Measurements from ENCODE around the gene KCNQ1. TPM values are rescaled to one million over a fixed set of nuclear protein-coding genes. Genes with fewer than 3 reads are reported as not detected.

Gene KCNQ1
- total RNA-seq, 1 donor from 2014 or later = 4.8 TPM

DNA sequence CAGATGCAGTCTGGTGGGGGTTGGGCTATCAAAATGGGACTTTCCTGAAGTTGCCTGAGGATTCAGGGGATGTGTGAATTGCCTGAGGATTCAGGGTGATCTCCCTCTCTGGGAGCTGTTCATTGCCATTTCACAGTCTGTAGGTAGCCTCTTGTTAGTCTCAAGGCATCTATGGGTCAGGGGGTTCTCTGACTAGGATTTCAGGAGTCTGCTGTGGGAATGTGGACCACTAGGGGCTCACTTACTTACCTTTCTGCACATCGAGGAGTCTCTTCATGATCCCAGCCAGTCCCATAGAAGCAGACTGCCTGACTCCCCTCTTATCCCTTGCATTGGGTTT is 200.9 kb downstream of the KCNQ1 start:
- Mint-ChIP-seq H3K36me3 (peaks cover 25% of the 10 kb centered on the region), H3K4me3 (no peak overlapping the region), H3K4me1 (ENCODE audit: unreplicated experiment) (no peaks in the 10 kb centered on the region), H3K9me3 (peaks cover 22% of the 10 kb centered on the region), H3K27ac (no peak overlapping the region), H3K27me3 (no peaks in the 10 kb centered on the region)
- TF ChIP-seq, protein P1, sequence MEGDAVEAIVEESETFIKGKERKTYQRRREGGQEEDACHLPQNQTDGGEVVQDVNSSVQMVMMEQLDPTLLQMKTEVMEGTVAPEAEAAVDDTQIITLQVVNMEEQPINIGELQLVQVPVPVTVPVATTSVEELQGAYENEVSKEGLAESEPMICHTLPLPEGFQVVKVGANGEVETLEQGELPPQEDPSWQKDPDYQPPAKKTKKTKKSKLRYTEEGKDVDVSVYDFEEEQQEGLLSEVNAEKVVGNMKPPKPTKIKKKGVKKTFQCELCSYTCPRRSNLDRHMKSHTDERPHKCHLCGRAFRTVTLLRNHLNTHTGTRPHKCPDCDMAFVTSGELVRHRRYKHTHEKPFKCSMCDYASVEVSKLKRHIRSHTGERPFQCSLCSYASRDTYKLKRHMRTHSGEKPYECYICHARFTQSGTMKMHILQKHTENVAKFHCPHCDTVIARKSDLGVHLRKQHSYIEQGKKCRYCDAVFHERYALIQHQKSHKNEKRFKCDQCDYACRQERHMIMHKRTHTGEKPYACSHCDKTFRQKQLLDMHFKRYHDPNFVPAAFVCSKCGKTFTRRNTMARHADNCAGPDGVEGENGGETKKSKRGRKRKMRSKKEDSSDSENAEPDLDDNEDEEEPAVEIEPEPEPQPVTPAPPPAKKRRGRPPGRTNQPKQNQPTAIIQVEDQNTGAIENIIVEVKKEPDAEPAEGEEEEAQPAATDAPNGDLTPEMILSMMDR (conservative IDR thresholded peaks at IDR 0.05) = no peak
- DNase-seq (ENCODE audit: extremely low spot score, unreplicated experiment) = no peak

DNA sequence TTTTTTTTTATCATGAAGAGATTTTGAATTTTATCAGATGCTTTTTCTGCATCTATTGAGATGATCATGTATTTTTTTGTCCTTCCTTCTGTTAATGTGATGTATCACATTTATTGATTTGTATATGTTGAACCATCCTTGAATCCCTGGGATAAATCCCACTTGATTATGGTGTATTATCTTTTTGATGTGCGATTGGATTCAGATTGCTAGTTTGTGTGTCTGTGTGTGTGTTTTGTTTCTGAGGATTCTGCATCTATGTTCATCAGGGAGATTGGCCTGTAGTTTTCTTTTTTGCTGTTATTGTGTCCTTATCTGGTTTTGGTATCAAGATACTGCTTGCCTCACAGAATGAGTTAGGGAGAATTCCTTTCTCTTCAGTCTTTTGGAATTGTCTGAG is 202.4 kb downstream of the KCNQ1 start:
- Mint-ChIP-seq H3K4me1 (ENCODE audit: unreplicated experiment) (no peaks in the 10 kb centered on the region), H3K27ac (peak overlapping the region; percentile 24), H3K4me3 (no peak overlapping the region), H3K9me3 (peaks cover 20% of the 10 kb centered on the region), H3K27me3 (no peaks in the 10 kb centered on the region), H3K36me3 (peaks cover 25% of the 10 kb centered on the region)
- no peak for DNase-seq (ENCODE audit: extremely low spot score, unreplicated experiment)
- TF ChIP-seq, protein P1 (conservative IDR thresholded peaks at IDR 0.05) = no peak

- no peak for DNase-seq (ENCODE audit: extremely low spot score, unreplicated experiment)
- no peaks in the 10 kb centered on the region for H3K4me1 Mint-ChIP-seq (ENCODE audit: unreplicated experiment)
- H3K9me3 Mint-ChIP-seq = peaks cover 20% of the 10 kb centered on the region
- no peak overlapping the region for H3K27ac Mint-ChIP-seq
- H3K36me3 Mint-ChIP-seq = peaks cover 32% of the 10 kb centered on the region
- TF ChIP-seq, protein P1 (conservative IDR thresholded peaks at IDR 0.05) = no peak
- H3K27me3 Mint-ChIP-seq = no peaks in the 10 kb centered on the region
- no peak overlapping the region for H3K4me3 Mint-ChIP-seq
Measured at GRCh38 chr11:2647953-2648352, 203.1 kb downstream of the KCNQ1 start.

DNA sequence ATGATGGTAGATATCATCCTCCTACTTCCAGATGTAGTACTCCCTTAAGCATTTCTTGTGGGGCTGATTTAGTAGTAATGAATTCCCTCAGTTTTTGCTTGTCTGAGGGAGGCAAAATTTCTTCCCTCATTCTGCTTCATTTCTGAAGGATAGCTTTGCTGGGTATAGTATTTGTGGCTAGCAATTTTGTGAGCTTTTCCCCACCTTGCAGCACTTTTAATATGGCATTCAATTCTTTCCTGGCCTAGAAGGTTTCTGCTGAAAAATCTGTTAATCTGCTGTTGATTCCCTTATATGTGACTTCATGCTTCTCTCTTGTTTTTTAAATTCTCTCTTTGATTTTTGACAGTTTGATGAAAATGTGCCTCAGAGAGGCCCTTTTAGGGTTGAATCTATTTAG is 204.6 kb downstream of the KCNQ1 start:
- H3K36me3 Mint-ChIP-seq = peaks cover 34% of the 10 kb centered on the region
- no peak overlapping the region for H3K27ac Mint-ChIP-seq
- TF ChIP-seq, protein P1 (conservative IDR thresholded peaks at IDR 0.05) = no peak
- peaks cover 20% of the 10 kb centered on the region for H3K9me3 Mint-ChIP-seq
- H3K27me3 Mint-ChIP-seq = no peaks in the 10 kb centered on the region
- peaks cover 5% of the 10 kb centered on the region for H3K4me1 Mint-ChIP-seq (ENCODE audit: unreplicated experiment)
- no peak overlapping the region for H3K4me3 Mint-ChIP-seq
- no peak for DNase-seq (ENCODE audit: extremely low spot score, unreplicated experiment)

DNA sequence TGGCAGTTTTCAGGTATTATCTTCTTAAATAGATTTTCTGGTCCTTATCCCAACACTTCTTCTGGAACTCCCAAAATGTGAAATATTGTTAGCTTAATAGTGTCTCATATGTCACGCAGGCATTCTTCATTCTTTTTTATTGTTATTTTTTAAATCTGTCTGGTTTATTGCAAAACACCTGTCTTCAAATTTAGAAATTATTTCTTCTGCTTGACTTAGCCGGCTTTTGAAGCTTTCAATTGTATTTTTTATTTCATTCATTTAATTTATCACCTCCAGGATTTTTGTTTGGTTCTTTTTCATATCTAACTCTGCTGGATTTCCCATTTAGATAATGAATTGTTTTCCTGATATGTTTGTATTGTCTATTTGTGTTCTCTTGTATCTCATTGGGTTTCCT is 205.0 kb downstream of the KCNQ1 start:
- H3K9me3 Mint-ChIP-seq = peaks cover 20% of the 10 kb centered on the region

More for the DNA sequence above, 205.0 kb downstream of the KCNQ1 start:
- Mint-ChIP-seq H3K4me3 (no peak overlapping the region), H3K36me3 (peaks cover 38% of the 10 kb centered on the region), H3K27me3 (no peaks in the 10 kb centered on the region), H3K27ac (no peak overlapping the region), H3K4me1 (ENCODE audit: unreplicated experiment) (peaks cover 8% of the 10 kb centered on the region)
- TF ChIP-seq, protein P1 (conservative IDR thresholded peaks at IDR 0.05) = no peak
- DNase-seq (ENCODE audit: extremely low spot score, unreplicated experiment) = no peak

Data from type B pancreatic cell (in vitro differentiated cells).